Stimulated activated CD4-positive, alpha-beta T cell treated with anti-CD3 and anti-CD28 coated beads, Interleukin-15, amount 100 ng/mL, for 24 hours (primary cell): Measurements from ENCODE around the gene AVPR2.

Source experiments
- DNase-seq: peaks from one replicate; pipeline ENCODE4 v3.0.0-alpha.2; 2020

AVPR2 gene

GRCh38 chrX:153886915-153887314 is 17.6 kb upstream of the AVPR2 start:
- DNase-seq, result no peak

- DNase-seq, result no peak
Observed at GRCh38 chrX:153887385-153887784, 17.1 kb upstream of the AVPR2 start.

GRCh38 chrX:153888344-153888743 is 16.1 kb upstream of the AVPR2 start:
- DNase-seq, result no peak

GRCh38 chrX:153889123-153889522 is 15.3 kb upstream of the AVPR2 start:
- no peak for DNase-seq

GRCh38 chrX:153897899-153898298 is 6.6 kb upstream of the AVPR2 start:
- no peak for DNase-seq

GRCh38 chrX:153900831-153901752 is 3.4 kb upstream of the AVPR2 start:
- peak; percentile 65 for DNase-seq

GRCh38 chrX:153901753-153902140 is 2.7 kb upstream of the AVPR2 start:
- no peak for DNase-seq

GRCh38 chrX:153902385-153902784 is 2.1 kb upstream of the AVPR2 start:
- no peak for DNase-seq

GRCh38 chrX:153903238-153903980 is 1.1 kb upstream of the AVPR2 start:
- peak; percentile 16 for DNase-seq

- DNase-seq, result no peak
Observed at GRCh38 chrX:153905481-153906095, 1.1 kb downstream of the AVPR2 start.

- DNase-seq, result no peak
Observed at GRCh38 chrX:153906126-153906917, 1.8 kb downstream of the AVPR2 start.

- DNase-seq, result no peak
Observed at GRCh38 chrX:153907456-153907855, 3.0 kb downstream of the AVPR2 start.

- no peak for DNase-seq
Observed at GRCh38 chrX:153908219-153908860, 3.9 kb downstream of the AVPR2 start.

GRCh38 chrX:153909024-153909979 is 4.8 kb downstream of the AVPR2 start:
- peak; percentile 34 for DNase-seq

- DNase-seq, result no peak
Observed at GRCh38 chrX:153909980-153910360, 5.5 kb downstream of the AVPR2 start.

GRCh38 chrX:153910446-153910845 is 6.0 kb downstream of the AVPR2 start:
- DNase-seq, result no peak

GRCh38 chrX:153911798-153912197 is 7.3 kb downstream of the AVPR2 start:
- DNase-seq, result no peak

GRCh38 chrX:153913211-153913610 is 8.7 kb downstream of the AVPR2 start:
- no peak for DNase-seq

- DNase-seq, result no peak
Observed at GRCh38 chrX:153913701-153914100, 9.2 kb downstream of the AVPR2 start.

- no peak for DNase-seq
Observed at GRCh38 chrX:153917869-153918268, 13.4 kb downstream of the AVPR2 start.

GRCh38 chrX:153919281-153919680 is 14.8 kb downstream of the AVPR2 start:
- DNase-seq, result no peak
